WTC11 (cell line): ENCODE results near the gene NUSAP1. TPM values are rescaled to one million over a fixed set of nuclear protein-coding genes. Genes with fewer than 3 reads are reported as not detected.
"Not testable (repeated sequence)": the region's sequence is repeated elsewhere in the genome, so short reads cannot be mapped to it uniquely, and the experiment has no call there.

Experiments used
- ATAC-seq: fragments of 200-7000 bp; cut with Tn5 transposase; 2 replicates; pipeline ENCODE4 v1.10.0; 2021; ENCODE audit warnings: mild to moderate bottlenecking, moderate library complexity
- CTCF ChIA-PET: fragments of 300-600 bp; sonication (Branson Sonifier 250); formaldehyde crosslinking; loops from one replicate; lab custom pipeline; 2021; ENCODE audit warnings: antibody characterized with exemption; lab: Charles Lee
- POLR2A ChIA-PET: fragments of 350-600 bp; sonication (Branson Sonifier 250); formaldehyde crosslinking; loops from one replicate; lab custom pipeline; 2021; ENCODE audit warnings: antibody characterized with exemption; lab: Charles Lee
- DNase-seq: peaks from one replicate; pipeline ENCODE4 v3.0.0; 2021; ENCODE audit warnings: low spot score
- H3K27ac Mint-ChIP-seq: 2 replicates; pipeline ENCODE4 v1.8.0; 2021; ENCODE audit warnings: mixed read lengths
- H3K27me3 Mint-ChIP-seq: 2 replicates; pipeline ENCODE4 v1.8.0; 2021; ENCODE audit warnings: low read depth, mild to moderate bottlenecking, moderate library complexity, mixed read lengths
- H3K36me3 Mint-ChIP-seq: 2 replicates; pipeline ENCODE4 v1.8.0; 2021; ENCODE audit warnings: mixed read lengths
- H3K4me1 Mint-ChIP-seq: 2 replicates; pipeline ENCODE4 v1.8.0; 2022; ENCODE audit warnings: mixed read lengths
- H3K4me3 Mint-ChIP-seq: 2 replicates; pipeline ENCODE4 v1.8.0; 2021; ENCODE audit warnings: mild to moderate bottlenecking, moderate library complexity, mixed read lengths
- H3K9me3 Mint-ChIP-seq: 2 replicates; pipeline ENCODE4 v1.8.0; 2021; ENCODE audit warnings: mixed read lengths
- ATF1 ChIP-seq: sonication (generic); formaldehyde crosslinking; IDR thresholded peaks from 2 replicates; pipeline ENCODE4 v1.8.1; 2023; ENCODE audit warnings: mild to moderate bottlenecking, moderate library complexity, missing genetic modification reagents
- CBFB ChIP-seq: sonication (generic); formaldehyde crosslinking; IDR thresholded peaks from 2 replicates; pipeline ENCODE4 v1.8.1; 2022; ENCODE audit warnings: mild to moderate bottlenecking, low read depth, missing genetic modification reagents
- FOXJ3 ChIP-seq: sonication (generic); formaldehyde crosslinking; IDR thresholded peaks from 2 replicates; pipeline ENCODE4 v1.9.0; 2021; ENCODE audit warnings: missing genetic modification reagents, mild to moderate bottlenecking, borderline replicate concordance
- GTF2I ChIP-seq: fragments of 250-450 bp; sonication (Bioruptor Pico); conservative IDR thresholded peaks from 2 replicates; pipeline ENCODE4 v1.4.0; 2021; ENCODE audit warnings: mild to moderate bottlenecking
- MYBL2 ChIP-seq: sonication (generic); formaldehyde crosslinking; IDR thresholded peaks from 2 replicates; pipeline ENCODE4 v1.8.1; 2023; ENCODE audit warnings: mild to moderate bottlenecking, moderate library complexity, missing genetic modification reagents
- SP1 ChIP-seq: sonication (generic); formaldehyde crosslinking; conservative IDR thresholded peaks from 2 replicates; pipeline ENCODE4 v1.8.1; 2022; ENCODE audit warnings: missing genetic modification reagents
- TCF7 ChIP-seq: sonication (generic); formaldehyde crosslinking; IDR thresholded peaks from 2 replicates; pipeline ENCODE4 v1.8.0; 2022; ENCODE audit warnings: mild to moderate bottlenecking, low read depth, missing genetic modification reagents, moderate library complexity
- ZNF263 ChIP-seq: sonication (generic); formaldehyde crosslinking; IDR thresholded peaks from 2 replicates; pipeline ENCODE4 v1.8.1; 2022; ENCODE audit warnings: low read depth, mild to moderate bottlenecking, moderate library complexity, missing genetic modification reagents
- ZNF317 ChIP-seq: sonication (generic); formaldehyde crosslinking; IDR thresholded peaks from 2 replicates; pipeline ENCODE4 v1.8.1; 2023; ENCODE audit warnings: low read depth, mild to moderate bottlenecking, moderate library complexity, missing genetic modification reagents, borderline replicate concordance
- total RNA-seq: library from RNA; stranded (reverse); gene quantifications from 3 replicates; pipeline ENCODE4 v1.2.3, GENCODE V29; 2021
- TF ChIP-seq, protein P1 (sequence below): sonication (generic); formaldehyde crosslinking; IDR thresholded peaks from 2 replicates; pipeline ENCODE4 v1.8.1; 2023; ENCODE audit warnings: mild to moderate bottlenecking, missing genetic modification reagents, moderate library complexity
- TF ChIP-seq, protein P2 (sequence below): sonication (generic); formaldehyde crosslinking; IDR thresholded peaks from 2 replicates; pipeline ENCODE4 v1.8.1; 2023; ENCODE audit warnings: mild to moderate bottlenecking, missing genetic modification reagents, borderline replicate concordance
- TF ChIP-seq, protein P3 (sequence below): sonication (generic); formaldehyde crosslinking; IDR thresholded peaks from 2 replicates; pipeline ENCODE4 v1.8.1; 2023; ENCODE audit warnings: mild to moderate bottlenecking, missing genetic modification reagents, moderate library complexity
- TF ChIP-seq, protein P4 (sequence below): fragments of 250-450 bp; sonication (Bioruptor Pico); conservative IDR thresholded peaks from 2 replicates; pipeline ENCODE4 v1.9.0; 2021; ENCODE audit warnings: mild to moderate bottlenecking

NUSAP1 gene
- total RNA-seq, 1 experiment from 2014 or later = 135 TPM

DNA sequence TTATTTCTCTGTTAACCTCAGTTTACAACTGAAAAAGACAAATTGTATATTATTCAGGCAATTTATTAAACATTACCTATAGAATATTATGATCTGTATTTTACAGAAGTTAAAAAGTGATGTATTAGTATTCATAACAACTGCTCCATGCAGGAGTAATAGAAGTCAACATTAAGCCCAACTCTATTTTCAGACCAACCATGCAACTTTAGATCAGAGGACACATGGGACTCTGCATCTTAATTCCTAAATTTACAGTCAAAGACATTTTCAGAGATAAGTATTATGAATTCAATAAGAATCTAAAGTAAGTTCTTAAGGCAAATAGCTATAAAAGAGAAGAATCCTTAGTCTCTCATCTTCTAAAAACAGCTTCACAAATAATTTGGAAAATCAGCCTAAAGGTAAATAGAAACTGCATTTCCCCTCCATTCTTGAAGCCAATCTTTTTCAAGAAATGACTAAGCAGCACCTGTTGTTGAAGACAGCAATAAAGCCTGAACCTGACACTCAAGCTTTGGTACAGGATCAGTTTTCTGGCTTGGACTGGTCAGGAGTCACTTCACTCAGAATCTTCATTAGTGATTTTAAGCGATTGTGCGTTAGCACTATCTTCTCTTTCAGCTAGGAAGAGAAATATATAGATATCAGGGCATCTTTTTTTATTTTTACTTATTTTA, 23.3 kb upstream of the NUSAP1 start:
- CTCF ChIA-PET = no interaction called here
- no peaks in the 10 kb centered on the region for H3K9me3 Mint-ChIP-seq

DNA sequence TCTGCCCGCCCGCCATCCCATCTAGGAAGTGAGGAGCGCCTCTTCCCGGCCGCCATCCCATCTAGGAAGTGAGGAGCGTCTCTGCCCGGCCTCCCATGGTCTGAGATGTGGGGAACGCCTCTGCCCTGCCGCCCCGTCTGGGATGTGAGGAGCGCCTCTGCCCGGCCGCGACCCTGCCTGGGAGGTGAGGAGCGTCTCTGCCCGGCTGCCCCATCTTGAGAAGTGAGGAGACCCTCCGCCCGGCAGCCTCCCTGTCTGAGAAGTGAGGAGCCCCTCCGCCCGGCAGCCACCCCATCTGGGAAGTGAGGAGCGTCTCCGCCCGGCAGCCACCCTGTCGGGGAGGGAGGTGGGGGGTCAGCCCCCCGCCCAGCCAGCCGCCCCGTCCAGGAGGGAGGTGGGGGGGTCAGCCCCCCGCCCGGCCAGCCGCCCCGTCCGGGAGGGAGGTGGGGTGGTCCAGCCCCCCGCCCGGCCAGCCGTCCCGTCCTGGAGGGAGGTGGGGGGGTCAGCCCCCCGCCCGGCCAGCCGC, 11.8 kb upstream of the NUSAP1 start:
- H3K27me3 Mint-ChIP-seq, ATAC-seq, POLR2A ChIA-PET, CTCF ChIA-PET, DNase-seq, H3K4me1 Mint-ChIP-seq, H3K27ac Mint-ChIP-seq, H3K4me3 Mint-ChIP-seq, H3K9me3 Mint-ChIP-seq: not testable (repeated sequence)
- H3K36me3 Mint-ChIP-seq = peaks cover 63% of the 10 kb centered on the region

More for the DNA sequence above, 23.3 kb upstream of the NUSAP1 start:
- TF ChIP-seq GTF2I (CRISPR knock-in tag) = no peak
- no peak for TF ChIP-seq ZNF263 (CRISPR knock-in tag)
- POLR2A ChIA-PET = no interaction called here
- Mint-ChIP-seq H3K27ac (no peak overlapping the region), H3K4me3 (no peak overlapping the region), H3K36me3 (peaks cover 16% of the 10 kb centered on the region), H3K27me3 (no peaks in the 10 kb centered on the region), H3K4me1 (peaks cover 4% of the 10 kb centered on the region)
- DNase-seq = no peak
- no peak for ATAC-seq

DNA sequence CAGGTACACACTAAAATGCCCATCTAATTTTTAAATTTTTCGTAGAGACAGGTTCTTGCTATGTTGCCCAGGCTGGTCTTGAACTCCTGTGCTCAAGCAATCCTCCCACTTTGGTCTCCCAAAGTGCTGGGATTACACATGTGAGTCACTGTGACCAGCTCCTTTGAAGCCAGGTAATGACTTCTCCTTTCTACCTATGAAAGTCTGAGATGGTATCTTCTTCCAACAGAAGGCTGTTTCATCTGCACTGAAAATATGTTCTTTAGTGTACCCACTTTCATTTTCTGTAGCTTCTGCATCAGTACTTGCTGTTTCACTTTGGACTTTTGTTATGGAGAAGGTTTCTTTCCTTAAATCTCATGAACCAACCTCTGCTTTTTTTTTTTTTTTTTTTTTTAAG, 9.1 kb upstream of the NUSAP1 start:
- Mint-ChIP-seq H3K27me3 (no peaks in the 10 kb centered on the region), H3K36me3 (peaks cover 59% of the 10 kb centered on the region), H3K9me3 (no peaks in the 10 kb centered on the region; the same call in 1 of the 2 replicates), H3K27ac (no peak overlapping the region), H3K4me3 (no peak overlapping the region)
- ATAC-seq (no peak), DNase-seq (no peak)
- CTCF ChIA-PET = no interaction called here
- TF ChIP-seq FOXJ3 (CRISPR knock-in tag) (no peak), CBFB (CRISPR knock-in tag) (no peak), GTF2I (CRISPR knock-in tag) (no peak), TCF7 (CRISPR knock-in tag) (no peak), SP1 (CRISPR knock-in tag) (no peak), ATF1 (no peak), ZNF317 (no peak), MYBL2 (CRISPR knock-in tag) (no peak)
- TF ChIP-seq, protein P1, sequence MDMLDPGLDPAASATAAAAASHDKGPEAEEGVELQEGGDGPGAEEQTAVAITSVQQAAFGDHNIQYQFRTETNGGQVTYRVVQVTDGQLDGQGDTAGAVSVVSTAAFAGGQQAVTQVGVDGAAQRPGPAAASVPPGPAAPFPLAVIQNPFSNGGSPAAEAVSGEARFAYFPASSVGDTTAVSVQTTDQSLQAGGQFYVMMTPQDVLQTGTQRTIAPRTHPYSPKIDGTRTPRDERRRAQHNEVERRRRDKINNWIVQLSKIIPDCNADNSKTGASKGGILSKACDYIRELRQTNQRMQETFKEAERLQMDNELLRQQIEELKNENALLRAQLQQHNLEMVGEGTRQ (CRISPR knock-in tag) = no peak
- TF ChIP-seq, protein P2, sequence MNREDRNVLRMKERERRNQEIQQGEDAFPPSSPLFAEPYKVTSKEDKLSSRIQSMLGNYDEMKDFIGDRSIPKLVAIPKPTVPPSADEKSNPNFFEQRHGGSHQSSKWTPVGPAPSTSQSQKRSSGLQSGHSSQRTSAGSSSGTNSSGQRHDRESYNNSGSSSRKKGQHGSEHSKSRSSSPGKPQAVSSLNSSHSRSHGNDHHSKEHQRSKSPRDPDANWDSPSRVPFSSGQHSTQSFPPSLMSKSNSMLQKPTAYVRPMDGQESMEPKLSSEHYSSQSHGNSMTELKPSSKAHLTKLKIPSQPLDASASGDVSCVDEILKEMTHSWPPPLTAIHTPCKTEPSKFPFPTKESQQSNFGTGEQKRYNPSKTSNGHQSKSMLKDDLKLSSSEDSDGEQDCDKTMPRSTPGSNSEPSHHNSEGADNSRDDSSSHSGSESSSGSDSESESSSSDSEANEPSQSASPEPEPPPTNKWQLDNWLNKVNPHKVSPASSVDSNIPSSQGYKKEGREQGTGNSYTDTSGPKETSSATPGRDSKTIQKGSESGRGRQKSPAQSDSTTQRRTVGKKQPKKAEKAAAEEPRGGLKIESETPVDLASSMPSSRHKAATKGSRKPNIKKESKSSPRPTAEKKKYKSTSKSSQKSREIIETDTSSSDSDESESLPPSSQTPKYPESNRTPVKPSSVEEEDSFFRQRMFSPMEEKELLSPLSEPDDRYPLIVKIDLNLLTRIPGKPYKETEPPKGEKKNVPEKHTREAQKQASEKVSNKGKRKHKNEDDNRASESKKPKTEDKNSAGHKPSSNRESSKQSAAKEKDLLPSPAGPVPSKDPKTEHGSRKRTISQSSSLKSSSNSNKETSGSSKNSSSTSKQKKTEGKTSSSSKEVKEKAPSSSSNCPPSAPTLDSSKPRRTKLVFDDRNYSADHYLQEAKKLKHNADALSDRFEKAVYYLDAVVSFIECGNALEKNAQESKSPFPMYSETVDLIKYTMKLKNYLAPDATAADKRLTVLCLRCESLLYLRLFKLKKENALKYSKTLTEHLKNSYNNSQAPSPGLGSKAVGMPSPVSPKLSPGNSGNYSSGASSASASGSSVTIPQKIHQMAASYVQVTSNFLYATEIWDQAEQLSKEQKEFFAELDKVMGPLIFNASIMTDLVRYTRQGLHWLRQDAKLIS (CRISPR knock-in tag) = no peak
- TF ChIP-seq, protein P3, sequence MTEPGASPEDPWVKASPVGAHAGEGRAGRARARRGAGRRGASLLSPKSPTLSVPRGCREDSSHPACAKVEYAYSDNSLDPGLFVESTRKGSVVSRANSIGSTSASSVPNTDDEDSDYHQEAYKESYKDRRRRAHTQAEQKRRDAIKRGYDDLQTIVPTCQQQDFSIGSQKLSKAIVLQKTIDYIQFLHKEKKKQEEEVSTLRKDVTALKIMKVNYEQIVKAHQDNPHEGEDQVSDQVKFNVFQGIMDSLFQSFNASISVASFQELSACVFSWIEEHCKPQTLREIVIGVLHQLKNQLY (CRISPR knock-in tag) = no peak
- TF ChIP-seq, protein P4, sequence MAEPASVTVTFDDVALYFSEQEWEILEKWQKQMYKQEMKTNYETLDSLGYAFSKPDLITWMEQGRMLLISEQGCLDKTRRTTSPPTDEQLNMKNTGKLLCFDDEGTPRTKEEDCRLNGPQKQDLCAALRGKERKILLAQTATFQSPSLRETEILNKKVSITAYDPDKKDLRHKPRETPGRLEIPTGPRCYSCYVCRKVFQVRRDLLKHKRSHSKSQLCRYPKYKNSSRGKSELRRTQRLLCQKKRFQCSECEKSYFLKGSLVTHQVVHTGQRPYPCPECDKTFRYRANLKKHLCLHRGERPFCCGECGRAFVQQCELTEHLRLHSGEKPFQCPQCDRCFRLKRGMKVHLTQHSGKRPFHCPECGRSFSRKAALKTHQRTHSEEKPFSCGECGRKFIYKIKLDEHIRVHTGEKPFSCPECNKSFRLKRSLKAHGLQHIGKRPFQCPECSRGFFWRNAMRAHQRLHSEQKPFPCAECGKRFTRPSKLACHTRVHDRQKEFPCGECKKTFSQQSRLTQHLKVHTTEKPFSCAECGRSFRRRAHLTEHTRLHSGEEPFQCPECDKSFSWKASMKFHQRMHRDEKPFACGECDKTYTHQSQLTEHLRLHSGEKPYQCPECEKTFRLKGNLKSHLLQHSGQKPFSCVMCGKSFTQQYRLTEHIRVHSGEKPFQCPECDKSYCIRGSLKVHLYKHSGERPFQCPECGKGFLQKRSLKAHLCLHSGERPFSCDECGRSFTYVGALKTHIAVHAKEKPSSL (CRISPR knock-in tag) = no peak
- TF ChIP-seq, all 79 proteins: peak for 0
- H3K4me1 Mint-ChIP-seq = no peaks in the 10 kb centered on the region
- POLR2A ChIA-PET = no interaction called here
